CD14-positive monocyte (primary cell): ENCODE measurements around the gene SLC1A6. TPM values are rescaled to one million over a fixed set of nuclear protein-coding genes. Genes with fewer than 3 reads are reported as not detected.

ENCODE experiments used
- DNase-seq, 3 donors: peaks; one replicate each; pipeline ENCODE4 v3.0.0-alpha.2; 2011 to 2022
- H2AFZ ChIP-seq: 2 replicates; pipeline ENCODE4 v1.6.0; 2012; ENCODE audit warnings: mild to moderate bottlenecking, low read depth, low read length, inconsistent platforms; ENCODE audit not compliant: insufficient read depth, poor library complexity, severe bottlenecking
- H3K27ac ChIP-seq, 2 donors: 1 replicate in 1 of 2; 2 replicates in 1 of 2; pipeline ENCODE4 v1.5.1; 2012 to 2013; ENCODE audit warnings: low read length in 2 of 2, control low read depth in 1 of 2, inconsistent platforms in 1 of 2, low read depth in 1 of 2, mild to moderate bottlenecking in 1 of 2
- H3K27me3 ChIP-seq, 2 donors: one replicate each; pipeline versions ENCODE4 v1.6.0 to v1.6.1; 2011 to 2013; ENCODE audit warnings: low read length in 2 of 2; ENCODE audit not compliant: control insufficient read depth in 2 of 2, insufficient read depth in 2 of 2
- H3K36me3 ChIP-seq, 2 donors: replicated peaks in 1 of 2; 1 replicate in 1 of 2; 2 replicates in 1 of 2; pipeline versions ENCODE4 v1.5.1 to v1.6.1; 2012 to 2013; ENCODE audit warnings: low read length in 2 of 2, control low read depth in 1 of 2, inconsistent platforms in 1 of 2, mild to moderate bottlenecking in 1 of 2; ENCODE audit not compliant: insufficient read depth in 2 of 2, control insufficient read depth in 1 of 2
- H3K4me1 ChIP-seq, 2 donors: 1 replicate in 1 of 2; 2 replicates in 1 of 2; pipeline versions ENCODE4 v1.5.1 to v1.6.1; 2012 to 2013; ENCODE audit warnings: low read length in 2 of 2, control low read depth in 1 of 2, inconsistent platforms in 1 of 2, mild to moderate bottlenecking in 1 of 2, moderate library complexity in 1 of 2; ENCODE audit not compliant: insufficient read depth in 2 of 2, control insufficient read depth in 1 of 2
- H3K4me2 ChIP-seq: replicated peaks from 2 replicates; pipeline ENCODE3; 2012; ENCODE audit warnings: low read length, moderate library complexity, mild to moderate bottlenecking; ENCODE audit not compliant: poor library complexity, severe bottlenecking; ENCODE audit errors: extremely low read depth
- H3K4me3 ChIP-seq, 3 experiments: fragments of 200-600 bp in 1 of 3; sonication (generic) in 1 of 3; replicated peaks in 1 of 3; 1 replicate in 2 of 3; 2 replicates in 1 of 3; pipeline ENCODE4 v1.5.1; 2011 to 2013; ENCODE audit warnings: low read length in 3 of 3, mild to moderate bottlenecking in 3 of 3, control low read depth in 2 of 3, low read depth in 2 of 3, inconsistent platforms in 1 of 3, moderate library complexity in 1 of 3
- H3K79me2 ChIP-seq: 2 replicates; pipeline ENCODE4 v1.6.0; 2012; ENCODE audit warnings: mild to moderate bottlenecking, control low read depth, inconsistent platforms, low read length, moderate library complexity; ENCODE audit not compliant: insufficient read depth
- H3K9ac ChIP-seq: 2 replicates; pipeline ENCODE4 v1.6.0; 2017; ENCODE audit warnings: low read length, mild to moderate bottlenecking; ENCODE audit not compliant: insufficient read depth, poor library complexity, severe bottlenecking
- H3K9me3 ChIP-seq, 2 donors: replicated peaks in 1 of 2; 1 replicate in 1 of 2; 2 replicates in 1 of 2; pipeline versions ENCODE4 v1.5.1 to v1.6.1; 2012 to 2013; ENCODE audit warnings: low read length in 2 of 2, control low read depth in 1 of 2; ENCODE audit not compliant: control insufficient read depth in 1 of 2, insufficient read depth in 1 of 2
- H4K20me1 ChIP-seq: 2 replicates; pipeline ENCODE4 v1.6.0; 2012; ENCODE audit warnings: mild to moderate bottlenecking, low read length, control low read depth, moderate library complexity; ENCODE audit not compliant: insufficient read depth
- H3K27ac Mint-ChIP-seq, 7 donors: one replicate each; pipeline ENCODE4 v1.8.0; 2020; ENCODE audit warnings: mild to moderate bottlenecking in 7 of 7, mixed read lengths in 7 of 7, moderate library complexity in 6 of 7, inconsistent platforms in 2 of 7
- H3K27me3 Mint-ChIP-seq, 3 donors: one replicate each; pipeline ENCODE4 v1.8.0; 2021 to 2022; ENCODE audit warnings: low read depth in 3 of 3, mild to moderate bottlenecking in 3 of 3, mixed read lengths in 3 of 3, moderate library complexity in 3 of 3, inconsistent platforms in 1 of 3
- H3K36me3 Mint-ChIP-seq, 2 donors: one replicate each; pipeline ENCODE4 v1.8.0; 2020; ENCODE audit warnings: mixed read lengths in 2 of 2, inconsistent platforms in 1 of 2, mild to moderate bottlenecking in 1 of 2
- H3K4me1 Mint-ChIP-seq: one replicate; pipeline ENCODE4 v1.8.0; 2020; ENCODE audit warnings: mild to moderate bottlenecking, mixed read lengths
- H3K4me3 Mint-ChIP-seq, 2 donors: one replicate each; pipeline ENCODE4 v1.8.0; 2020; ENCODE audit warnings: mild to moderate bottlenecking in 2 of 2, mixed read lengths in 2 of 2, moderate library complexity in 1 of 2
- H3K9me3 Mint-ChIP-seq, 7 donors: one replicate each; pipeline ENCODE4 v1.8.0; 2020 to 2022; ENCODE audit warnings: mixed read lengths in 7 of 7, mild to moderate bottlenecking in 6 of 7, moderate library complexity in 6 of 7, inconsistent platforms in 2 of 7
- CTCF ChIP-seq: fragments of 200-600 bp; IDR thresholded peaks from one replicate; pipeline ENCODE4 v1.8.0; 2022; ENCODE audit warnings: antibody characterized with exemption, mild to moderate bottlenecking
- WGBS: methylation state at CpG from one replicate; pipeline ENCODE4 v1.1.5; 2013; ENCODE audit warnings: missing lambda C conversion rate; ENCODE audit not compliant: insufficient coverage; 5-methylcytosine and 5-hydroxymethylcytosine counted together
- intact Hi-C, 2 donors: fragments of 100-400 bp; cut with micrococcal nuclease; formaldehyde crosslinking; loops; one replicate each; pipeline versions ENCODE4 v1.15.0 to v1.15.1; 2023
- polyA plus RNA-seq, 3 donors: library from polyadenylated mRNA; depleted of rRNA in 1 of 3; unstranded in 2 of 3; stranded (reverse) in 1 of 3; fragments of 300-500 nt in 2 of 3; fragments of >200 nt in 1 of 3; fragmentation: Illumina TruSeq in 2 of 3; gene quantifications; 1 replicate in 2 of 3; 2 replicates in 1 of 3; pipeline ENCODE4 v1.2.3, GENCODE V29; 2012 to 2021

Gene SLC1A6
- polyA plus RNA-seq, 3 donors: not detected

- no peaks in the 10 kb centered on the region for H3K27me3 ChIP-seq
- Mint-ChIP-seq H3K4me3 (no peak overlapping the region), H3K27ac (no peak overlapping the region), H3K9me3 (peaks cover 7 to 18% (median 14%) of the 10 kb centered on the region in 7 donors), H3K27me3 (peaks cover 0 to 3% (median 0%) of the 10 kb centered on the region in 3 donors), H3K4me1 (no peaks in the 10 kb centered on the region), H3K36me3 (no peaks in the 10 kb centered on the region)
- H3K4me3 ChIP-seq: no peak overlapping the region
- H3K9me3 ChIP-seq: peaks cover 40 to 48% of the 10 kb centered on the region in 2 donors
- no peak for TF ChIP-seq CTCF
- DNase-seq: no peak
- H3K27ac ChIP-seq: no peak overlapping the region
- H3K36me3 ChIP-seq: no peaks in the 10 kb centered on the region
- WGBS: no CpG with 5 or more reads among the region's 1 CpG
- no peaks in the 10 kb centered on the region for H4K20me1 ChIP-seq
- H3K79me2 ChIP-seq: no peaks in the 10 kb centered on the region
- H3K4me2 ChIP-seq: no peak overlapping the region
- intact Hi-C loops: no loop called here
- H3K4me1 ChIP-seq: no peaks in the 10 kb centered on the region
- no peak overlapping the region for H3K9ac ChIP-seq
- H2AFZ ChIP-seq: no peak overlapping the region
Observed at GRCh38 chr19:14959263-14959662, 20.4 kb downstream of the SLC1A6 start.

- Mint-ChIP-seq H3K27ac (no peak overlapping the region), H3K9me3 (peaks cover 5 to 19% (median 14%) of the 10 kb centered on the region in 7 donors), H3K4me1 (no peaks in the 10 kb centered on the region), H3K27me3 (peaks cover 0 to 8% (median 0%) of the 10 kb centered on the region in 3 donors), H3K36me3 (no peaks in the 10 kb centered on the region), H3K4me3 (no peak overlapping the region)
- intact Hi-C loops: no loop called here
- Histone ChIP-seq H4K20me1 (no peaks in the 10 kb centered on the region), H3K27ac (no peak overlapping the region), H3K9me3 (peaks cover 40 to 48% of the 10 kb centered on the region in 2 donors), H3K4me1 (no peaks in the 10 kb centered on the region), H2AFZ (no peak overlapping the region), H3K4me3 (no peak overlapping the region), H3K4me2 (no peak overlapping the region), H3K36me3 (no peaks in the 10 kb centered on the region), H3K79me2 (no peaks in the 10 kb centered on the region), H3K9ac (no peak overlapping the region), H3K27me3 (no peaks in the 10 kb centered on the region)
- TF ChIP-seq CTCF: no peak
- WGBS: no CpG with 5 or more reads among the region's 3 CpGs
- DNase-seq: no peak
Observed at GRCh38 chr19:14957464-14957863, 22.2 kb downstream of the SLC1A6 start.
